Cardiac muscle cell (in vitro differentiated cells and primary cell): Measurements from ENCODE around the gene KCNT1. TPM values are rescaled to one million over a fixed set of nuclear protein-coding genes. Genes with fewer than 3 reads are reported as not detected.

ENCODE experiments used
- DNase-seq, 2 donors: peaks; one replicate each; pipeline versions ENCODE4 v3.0.0 to v3.0.0-alpha.2; 2010 to 2017; ENCODE audit warnings: low read depth in 1 of 2, low spot score in 1 of 2
- H3K27ac ChIP-seq: fragments of 200-600 bp; sonication (generic); 2 replicates; pipeline ENCODE4 v1.5.1; 2016
- H3K27me3 ChIP-seq: fragments of 200-600 bp; sonication (generic); 2 replicates; pipeline ENCODE4 v1.6.0; 2016; ENCODE audit warnings: control low read depth
- H3K36me3 ChIP-seq: fragments of 200-600 bp; sonication (generic); 2 replicates; pipeline ENCODE4 v1.5.1; 2016; ENCODE audit warnings: control low read depth
- H3K4me1 ChIP-seq: fragments of 200-600 bp; sonication (generic); 2 replicates; pipeline ENCODE4 v1.8.1; 2017; ENCODE audit warnings: low read depth, mild to moderate bottlenecking, mixed run types
- H3K4me3 ChIP-seq: fragments of 200-600 bp; sonication (generic); 2 replicates; pipeline ENCODE4 v1.5.1; 2016; ENCODE audit warnings: mild to moderate bottlenecking
- H3K9me3 ChIP-seq: fragments of 200-600 bp; sonication (generic); 2 replicates; pipeline ENCODE4 v1.5.1; 2017; ENCODE audit warnings: low read depth, mild to moderate bottlenecking, control low read depth
- polyA plus RNA-seq: library from polyadenylated mRNA; unstranded; fragments of >200 nt; fragmentation: Nextera tagmentation; extraction: Ambion mirVana; gene quantifications from 2 replicates; pipeline ENCODE4 v1.2.1, GENCODE V29; 2016
- total RNA-seq: library from RNA; depleted of rRNA; stranded (reverse); fragments of >200 nt; gene quantifications from 2 replicates; pipeline ENCODE4 v1.2.3, GENCODE V29; 2016
- TF ChIP-seq, protein P1 (sequence below): IDR thresholded peaks from 2 replicates; pipeline ENCODE4 v1.5.1; 2012; ENCODE audit warnings: low read depth, mild to moderate bottlenecking, low read length

The KCNT1 gene
- total and polyA plus RNA-seq, 2 experiments from 2014 or later = 0.12 to 0.20 TPM

DNA sequence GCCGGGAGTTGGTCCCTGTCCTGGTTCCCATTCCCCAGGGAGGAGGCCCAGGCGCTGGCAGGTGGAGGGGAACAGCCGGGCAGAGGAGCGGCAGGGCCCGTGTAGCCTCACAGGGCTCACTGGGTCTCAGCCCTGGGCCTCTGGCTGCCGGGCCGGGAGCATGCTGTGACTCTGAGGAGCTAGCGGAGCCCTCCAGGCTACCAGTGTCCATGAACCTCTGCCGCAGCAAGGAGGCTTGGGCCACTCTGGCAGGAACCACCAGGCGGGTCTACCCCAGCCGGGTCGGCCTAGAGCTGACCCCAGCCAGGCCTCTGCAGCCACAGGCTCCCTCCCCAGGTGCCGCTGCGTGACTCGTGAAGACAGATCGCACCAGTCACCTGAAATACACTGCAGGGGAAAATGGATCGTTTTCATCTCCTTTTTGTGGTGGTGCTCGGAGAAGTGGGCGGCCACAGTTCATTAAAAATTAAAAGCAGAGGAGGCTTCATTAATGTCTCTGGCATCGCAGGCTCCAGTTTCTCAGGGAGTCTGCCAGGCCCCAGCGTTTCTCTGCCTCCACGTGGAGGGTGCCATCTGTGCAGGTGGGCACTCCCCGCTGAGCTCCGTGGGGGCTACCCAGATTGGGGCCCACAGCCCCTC, 43.8 kb downstream of the KCNT1 start:
- no peak for DNase-seq
- H3K27me3 ChIP-seq = no peaks in the 10 kb centered on the region
- no peak overlapping the region for H3K27ac ChIP-seq
- H3K4me1 ChIP-seq = no peaks in the 10 kb centered on the region
- no peaks in the 10 kb centered on the region for H3K9me3 ChIP-seq
- H3K36me3 ChIP-seq = no peaks in the 10 kb centered on the region
- no peak overlapping the region for H3K4me3 ChIP-seq
- TF ChIP-seq, protein P1, sequence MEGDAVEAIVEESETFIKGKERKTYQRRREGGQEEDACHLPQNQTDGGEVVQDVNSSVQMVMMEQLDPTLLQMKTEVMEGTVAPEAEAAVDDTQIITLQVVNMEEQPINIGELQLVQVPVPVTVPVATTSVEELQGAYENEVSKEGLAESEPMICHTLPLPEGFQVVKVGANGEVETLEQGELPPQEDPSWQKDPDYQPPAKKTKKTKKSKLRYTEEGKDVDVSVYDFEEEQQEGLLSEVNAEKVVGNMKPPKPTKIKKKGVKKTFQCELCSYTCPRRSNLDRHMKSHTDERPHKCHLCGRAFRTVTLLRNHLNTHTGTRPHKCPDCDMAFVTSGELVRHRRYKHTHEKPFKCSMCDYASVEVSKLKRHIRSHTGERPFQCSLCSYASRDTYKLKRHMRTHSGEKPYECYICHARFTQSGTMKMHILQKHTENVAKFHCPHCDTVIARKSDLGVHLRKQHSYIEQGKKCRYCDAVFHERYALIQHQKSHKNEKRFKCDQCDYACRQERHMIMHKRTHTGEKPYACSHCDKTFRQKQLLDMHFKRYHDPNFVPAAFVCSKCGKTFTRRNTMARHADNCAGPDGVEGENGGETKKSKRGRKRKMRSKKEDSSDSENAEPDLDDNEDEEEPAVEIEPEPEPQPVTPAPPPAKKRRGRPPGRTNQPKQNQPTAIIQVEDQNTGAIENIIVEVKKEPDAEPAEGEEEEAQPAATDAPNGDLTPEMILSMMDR = no peak

DNA sequence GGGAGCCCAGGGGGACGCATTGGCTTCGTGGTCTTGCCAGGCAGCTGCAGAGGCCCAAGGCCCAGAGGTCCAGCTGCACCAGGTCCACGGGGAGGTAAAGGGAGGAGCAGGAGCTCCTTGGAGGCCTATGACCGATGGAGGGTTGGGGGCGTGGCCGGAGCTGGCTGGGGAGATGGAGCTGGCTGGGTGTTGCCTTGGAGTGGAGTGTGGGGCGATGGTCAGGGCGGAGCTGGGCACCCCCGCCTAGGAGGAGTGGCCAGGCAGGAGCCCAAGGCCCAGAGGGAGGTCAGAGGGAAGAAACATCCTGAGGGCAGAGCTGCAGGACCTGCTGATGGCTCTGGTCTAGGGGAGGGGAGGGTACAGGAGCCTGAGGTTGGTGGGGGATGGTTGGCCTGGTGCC, 44.6 kb downstream of the KCNT1 start:
- Histone ChIP-seq H3K9me3 (no peaks in the 10 kb centered on the region), H3K36me3 (no peaks in the 10 kb centered on the region), H3K4me1 (no peaks in the 10 kb centered on the region), H3K27me3 (no peaks in the 10 kb centered on the region), H3K4me3 (no peak overlapping the region), H3K27ac (no peak overlapping the region)
- no peak for DNase-seq
- TF ChIP-seq, protein P1 = no peak

DNA sequence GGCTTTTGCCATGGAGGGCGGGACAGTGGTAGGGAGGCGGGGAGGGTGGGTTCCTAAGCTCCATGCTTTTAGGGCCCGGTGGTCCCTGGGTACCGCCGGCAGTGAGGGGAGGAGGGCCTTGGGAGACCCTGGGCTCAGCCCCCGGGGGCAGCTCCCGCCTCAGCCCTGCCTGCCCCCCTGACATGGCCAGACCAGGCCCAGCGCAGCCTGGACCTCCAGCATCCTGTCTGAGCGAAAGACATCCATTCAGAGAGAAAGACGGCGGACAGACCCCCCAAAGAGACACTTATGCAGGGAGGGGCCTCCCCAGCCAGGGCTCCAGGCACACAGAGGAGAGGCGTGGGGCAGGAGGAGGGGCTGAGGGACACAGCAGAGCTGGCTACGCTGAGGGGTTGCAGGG, 45.3 kb downstream of the KCNT1 start:
- Histone ChIP-seq H3K27ac (no peak overlapping the region), H3K4me1 (no peaks in the 10 kb centered on the region), H3K36me3 (no peaks in the 10 kb centered on the region), H3K9me3 (no peaks in the 10 kb centered on the region), H3K4me3 (no peak overlapping the region), H3K27me3 (no peaks in the 10 kb centered on the region)
- TF ChIP-seq, protein P1 = no peak
- DNase-seq = no peak

DNA sequence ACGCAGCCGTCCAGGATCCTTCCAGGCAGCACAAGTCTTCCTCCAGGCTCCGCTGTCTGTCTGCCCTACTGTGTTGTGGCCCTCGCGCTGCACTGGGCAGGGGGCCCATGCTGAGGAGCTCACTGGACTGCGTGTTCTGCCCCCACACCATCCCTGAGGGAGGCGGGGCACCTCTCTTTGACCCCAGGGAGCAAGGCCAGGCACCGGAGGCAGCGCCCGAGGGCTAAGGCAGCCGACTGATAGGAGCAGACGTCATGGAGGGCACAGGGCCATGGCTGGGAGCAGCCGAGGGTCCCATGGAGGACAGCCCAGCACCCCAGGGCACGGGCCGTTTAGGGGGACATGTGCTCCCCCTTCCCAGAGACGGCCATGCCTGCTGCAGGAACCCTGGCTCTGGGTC, 46.7 kb downstream of the KCNT1 start:
- Histone ChIP-seq H3K27ac (no peak overlapping the region), H3K27me3 (no peaks in the 10 kb centered on the region), H3K4me3 (no peak overlapping the region), H3K9me3 (no peaks in the 10 kb centered on the region), H3K4me1 (no peaks in the 10 kb centered on the region), H3K36me3 (no peaks in the 10 kb centered on the region)
- TF ChIP-seq, protein P1 = no peak
- no peak for DNase-seq

DNA sequence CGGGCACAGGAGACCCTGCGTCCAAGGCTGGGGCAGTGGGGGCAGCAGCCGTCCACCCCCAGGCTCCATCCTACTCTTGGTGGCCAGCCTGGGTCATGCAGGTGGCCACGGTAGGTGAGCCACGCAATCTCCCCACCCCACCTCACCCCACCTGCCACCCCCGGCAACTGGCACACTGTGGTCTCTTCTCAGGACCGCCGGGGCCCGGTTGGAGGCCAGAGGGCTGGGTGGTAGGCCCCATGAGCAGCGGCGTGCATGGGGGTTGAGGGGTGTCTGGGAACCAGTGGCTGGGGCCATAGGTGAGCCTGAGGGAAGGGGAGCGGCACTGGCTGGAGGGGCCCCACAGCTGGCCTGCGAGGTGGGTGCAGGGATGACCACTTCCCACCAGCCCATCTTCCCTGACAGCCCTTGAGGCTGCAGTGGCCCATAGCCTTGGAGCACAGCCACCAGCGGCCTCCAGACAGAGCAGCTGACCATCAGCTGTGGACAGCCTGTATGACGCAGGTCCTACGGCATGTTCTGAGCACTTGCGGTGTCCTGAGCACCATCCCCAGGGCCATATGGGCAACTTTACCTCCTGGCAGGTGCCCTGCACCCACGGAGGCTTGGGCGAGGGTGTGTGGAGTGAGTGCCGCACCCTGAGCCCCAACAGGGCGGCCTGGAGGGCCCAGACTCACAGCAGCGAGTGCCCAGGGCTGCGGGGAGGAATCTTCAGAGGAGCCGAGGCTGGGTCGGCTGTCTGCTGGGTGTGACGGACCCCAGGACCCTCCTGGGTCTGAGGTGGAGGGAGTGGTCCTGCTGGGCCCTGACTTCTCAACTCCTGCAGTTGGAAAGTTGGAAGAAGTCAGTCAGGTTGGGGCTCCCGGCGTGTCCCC, 47.4 kb downstream of the KCNT1 start:
- no peak overlapping the region for H3K4me3 ChIP-seq
- no peaks in the 10 kb centered on the region for H3K4me1 ChIP-seq
- no peak for DNase-seq
- TF ChIP-seq, protein P1 = no peak
- H3K9me3 ChIP-seq = no peaks in the 10 kb centered on the region
- H3K27me3 ChIP-seq = no peaks in the 10 kb centered on the region
- no peaks in the 10 kb centered on the region for H3K36me3 ChIP-seq
- no peak overlapping the region for H3K27ac ChIP-seq
